Renal cortical epithelial cell (primary cell): ENCODE measurements around the gene SFMBT2. TPM values are rescaled to one million over a fixed set of nuclear protein-coding genes. Genes with fewer than 3 reads are reported as not detected.

Experiments used
- DNase-seq: peaks from one replicate; pipeline ENCODE4 v3.0.0-alpha.2; 2011; ENCODE audit warnings: low read depth
- total RNA-seq: library from RNA; depleted of rRNA; stranded (reverse); fragments of >200 nt; gene quantifications from 2 replicates; pipeline ENCODE4 v1.2.3, GENCODE V29; 2014

SFMBT2 gene
- total RNA-seq, 1 donor from 2014 or later, result 0.45 TPM

- no peak for DNase-seq
Observed at GRCh38 chr10:7364474-7364873, 46.4 kb downstream of the SFMBT2 start.

GRCh38 chr10:7363700-7364099 lies 47.1 kb downstream of the SFMBT2 start:
- no peak for DNase-seq

- no peak for DNase-seq
Observed at GRCh38 chr10:7362471-7362870, 48.4 kb downstream of the SFMBT2 start.

GRCh38 chr10:7361316-7361715 lies 49.5 kb downstream of the SFMBT2 start:
- no peak for DNase-seq

- DNase-seq, result no peak
Observed at GRCh38 chr10:7359954-7360353, 50.9 kb downstream of the SFMBT2 start.

- DNase-seq, result no peak
Observed at GRCh38 chr10:7359356-7359755, 51.5 kb downstream of the SFMBT2 start.

GRCh38 chr10:7357193-7357592 lies 53.6 kb downstream of the SFMBT2 start:
- DNase-seq, result no peak

- DNase-seq, result peak; percentile 33
Observed at GRCh38 chr10:7354330-7355047, 56.3 kb downstream of the SFMBT2 start.

GRCh38 chr10:7351894-7352293 lies 58.9 kb downstream of the SFMBT2 start:
- no peak for DNase-seq

- no peak for DNase-seq
Observed at GRCh38 chr10:7350541-7351195, 60.2 kb downstream of the SFMBT2 start.

GRCh38 chr10:7345717-7346116 lies 65.1 kb downstream of the SFMBT2 start:
- no peak for DNase-seq

GRCh38 chr10:7343040-7343439 lies 67.8 kb downstream of the SFMBT2 start:
- DNase-seq, result no peak

- no peak for DNase-seq
Observed at GRCh38 chr10:7340179-7340874, 70.5 kb downstream of the SFMBT2 start.

GRCh38 chr10:7339510-7339909 lies 71.3 kb downstream of the SFMBT2 start:
- no peak for DNase-seq

GRCh38 chr10:7338469-7338868 lies 72.4 kb downstream of the SFMBT2 start:
- DNase-seq, result no peak

- DNase-seq, result no peak
Observed at GRCh38 chr10:7337431-7338171, 73.2 kb downstream of the SFMBT2 start.

GRCh38 chr10:7335977-7336376 lies 74.9 kb downstream of the SFMBT2 start:
- DNase-seq, result no peak

GRCh38 chr10:7334642-7334964 lies 76.2 kb downstream of the SFMBT2 start:
- DNase-seq, result no peak

GRCh38 chr10:7333961-7334641 lies 76.7 kb downstream of the SFMBT2 start:
- no peak for DNase-seq

- no peak for DNase-seq
Observed at GRCh38 chr10:7329219-7329618, 81.6 kb downstream of the SFMBT2 start.

GRCh38 chr10:7327885-7328284 lies 82.9 kb downstream of the SFMBT2 start:
- no peak for DNase-seq

- no peak for DNase-seq
Observed at GRCh38 chr10:7322623-7323022, 88.2 kb downstream of the SFMBT2 start.
